Liver (tissue), 9 donors: ENCODE measurements around the gene APOBEC3F. TPM values are rescaled to one million over a fixed set of nuclear protein-coding genes. Genes with fewer than 3 reads are reported as not detected.
"Not testable (repeated sequence)": the region's sequence is repeated elsewhere in the genome, so short reads cannot be mapped to it uniquely, and the experiment has no call there.

Source experiments
- DNase-seq: peaks from one replicate; pipeline ENCODE4 v3.0.0-alpha.2; 2017; ENCODE audit warnings: low spot score
- H3K27ac ChIP-seq, 2 donors: one replicate each; pipeline ENCODE4 v1.7.0; 2013; ENCODE audit warnings: inconsistent platforms in 2 of 2, low read length in 2 of 2, control low read depth in 1 of 2, low read depth in 1 of 2, mild to moderate bottlenecking in 1 of 2
- H3K27me3 ChIP-seq, 4 donors: one replicate each; pipeline versions ENCODE4 v1.6.1 to v1.7.0; 2013; ENCODE audit warnings: low read length in 3 of 4, inconsistent platforms in 1 of 4, mild to moderate bottlenecking in 1 of 4, moderate library complexity in 1 of 4; ENCODE audit not compliant: control insufficient read depth in 4 of 4, insufficient read depth in 4 of 4
- H3K36me3 ChIP-seq, 4 donors: one replicate each; pipeline versions ENCODE4 v1.6.1 to v1.7.0; 2013; ENCODE audit warnings: low read length in 3 of 4, mild to moderate bottlenecking in 3 of 4, low read depth in 1 of 4, moderate library complexity in 1 of 4; ENCODE audit not compliant: control insufficient read depth in 4 of 4, insufficient read depth in 3 of 4
- H3K4me1 ChIP-seq, 4 donors: one replicate each; pipeline versions ENCODE4 v1.6.1 to v1.7.0; 2013; ENCODE audit warnings: low read length in 3 of 4, mild to moderate bottlenecking in 3 of 4, moderate library complexity in 1 of 4; ENCODE audit not compliant: control insufficient read depth in 4 of 4, insufficient read depth in 4 of 4
- H3K4me3 ChIP-seq, 3 donors: one replicate each; pipeline versions ENCODE4 v1.6.1 to v1.7.0; 2013; ENCODE audit warnings: low read length in 3 of 3, control low read depth in 1 of 3, low read depth in 1 of 3, mild to moderate bottlenecking in 1 of 3
- H3K9ac ChIP-seq, 2 donors: one replicate each; pipeline ENCODE4 v1.7.0; 2013; ENCODE audit warnings: low read length in 2 of 2, mild to moderate bottlenecking in 2 of 2, moderate library complexity in 2 of 2, control low read depth in 1 of 2, low read depth in 1 of 2
- H3K9me3 ChIP-seq, 4 donors: one replicate each; pipeline versions ENCODE4 v1.6.1 to v1.7.0; 2013; ENCODE audit warnings: low read length in 3 of 4; ENCODE audit not compliant: control insufficient read depth in 4 of 4
- CTCF ChIP-seq: fragments of 150-350 bp; IDR thresholded peaks from 2 replicates; pipeline ENCODE4 v1.5.1; 2017; ENCODE audit warnings: improper control_type of control experiment, low read depth, low read length; ENCODE audit not compliant: missing input control
- EGR1 ChIP-seq, 2 donors: IDR thresholded peaks; 2 replicates each; pipeline ENCODE4 v1.6.1; 2016 to 2018; ENCODE audit warnings: antibody characterized with exemption in 2 of 2, low read depth in 2 of 2
- FOXA2 ChIP-seq: IDR thresholded peaks from 2 replicates; pipeline ENCODE4 v1.6.1; 2016; ENCODE audit warnings: antibody characterized with exemption
- GABPA ChIP-seq, 2 donors: IDR thresholded peaks in 1 of 2; conservative IDR thresholded peaks in 1 of 2; 2 replicates each; pipeline ENCODE4 v1.6.1; 2016; ENCODE audit warnings: antibody characterized with exemption in 2 of 2, mild to moderate bottlenecking in 1 of 2, moderate library complexity in 1 of 2
- HNF4A ChIP-seq, 2 donors: conservative IDR thresholded peaks; 2 replicates each; pipeline ENCODE4 v1.6.1; 2016; ENCODE audit warnings: antibody characterized with exemption in 2 of 2, mild to moderate bottlenecking in 2 of 2
- HNF4G ChIP-seq: IDR thresholded peaks from 2 replicates; pipeline ENCODE4 v1.6.1; 2016; ENCODE audit warnings: antibody characterized with exemption
- JUND ChIP-seq, 2 donors: IDR thresholded peaks; 2 replicates each; pipeline ENCODE4 v1.6.1; 2016; ENCODE audit warnings: antibody characterized with exemption in 2 of 2
- MAX ChIP-seq: IDR thresholded peaks from 2 replicates; pipeline ENCODE4 v1.6.1; 2016; ENCODE audit warnings: antibody characterized with exemption
- NR2F2 ChIP-seq: IDR thresholded peaks from 2 replicates; pipeline ENCODE4 v1.6.1; 2016; ENCODE audit warnings: antibody characterized with exemption
- RAD21 ChIP-seq, 2 donors: IDR thresholded peaks; 2 replicates each; pipeline ENCODE4 v1.6.1; 2016; ENCODE audit warnings: antibody characterized with exemption in 2 of 2, mild to moderate bottlenecking in 2 of 2
- REST ChIP-seq: IDR thresholded peaks from 2 replicates; pipeline ENCODE4 v1.6.1; 2016; ENCODE audit warnings: antibody characterized with exemption, mild to moderate bottlenecking
- RXRA ChIP-seq, 2 donors: IDR thresholded peaks; 2 replicates each; pipeline ENCODE4 v1.6.1; 2017 to 2018; ENCODE audit warnings: antibody characterized with exemption in 2 of 2, mild to moderate bottlenecking in 1 of 2
- SP1 ChIP-seq: IDR thresholded peaks from 2 replicates; pipeline ENCODE4 v1.6.1; 2018; ENCODE audit warnings: antibody characterized with exemption, mild to moderate bottlenecking
- TAF1 ChIP-seq: conservative IDR thresholded peaks from 2 replicates; pipeline ENCODE4 v1.6.1; 2016; ENCODE audit warnings: antibody characterized with exemption, mild to moderate bottlenecking
- YY1 ChIP-seq: IDR thresholded peaks from 2 replicates; pipeline ENCODE4 v1.6.1; 2016; ENCODE audit warnings: antibody characterized with exemption, mild to moderate bottlenecking
- ZBTB33 ChIP-seq: IDR thresholded peaks from 2 replicates; pipeline ENCODE4 v1.6.1; 2016; ENCODE audit warnings: antibody characterized with exemption
- WGBS: extraction: QIAGEN DNeasy Blood & Tissue Kit; methylation state at CpG from one replicate; pipeline ENCODE4 v1.1.7; 2013; 5-methylcytosine and 5-hydroxymethylcytosine counted together
- polyA plus RNA-seq, 2 donors: library from polyadenylated mRNA; stranded (reverse) in 1 of 2; unstranded in 1 of 2; fragments of 200-250 nt in 1 of 2; fragments of >200 nt in 1 of 2; fragmentation: Nextera tagmentation in 1 of 2; extraction: Ambion mirVana in 1 of 2; gene quantifications; one replicate each; pipeline versions ENCODE4 v1.2.1 to v1.2.3, GENCODE V29; 2013 to 2015
- total RNA-seq, 2 donors: library from RNA; depleted of rRNA; stranded (reverse); fragments of >200 nt; gene quantifications; one replicate each; pipeline ENCODE4 v1.2.3, GENCODE V29; 2014
- donor health status: healthy.
- donor health status: healthy.
- donor health status: healthy.
- donor health status: healthy.
- donor health status: healthy.

The APOBEC3F gene
- total and polyA plus RNA-seq, 4 donors: 1.6 to 4.5 (median 2.0) TPM

- H3K9me3 ChIP-seq, H3K4me3 ChIP-seq, H3K27me3 ChIP-seq, H3K36me3 ChIP-seq, DNase-seq, H3K27ac ChIP-seq, H3K9ac ChIP-seq, H3K4me1 ChIP-seq: not testable (repeated sequence)
- 59% methylated on average over 2 of the region's 2 CpGs for WGBS
Observed at GRCh38 chr22:39037071-39037470, 3.6 kb upstream of the APOBEC3F start.

GRCh38 chr22:39039306-39040126 is 1.1 kb upstream of the APOBEC3F start:
- no peaks in the 10 kb centered on the region for H3K9me3 ChIP-seq
- H3K4me3 ChIP-seq: no peak overlapping the region
- TF ChIP-seq HNF4G: no peak
- TF ChIP-seq HNF4A (conservative IDR thresholded peaks at IDR 0.05): peak in 1 of 2 donors; percentile 4
- TF ChIP-seq ZBTB33: no peak
- peaks cover 0 to 8% (median 6%) of the 10 kb centered on the region in 4 donors for H3K4me1 ChIP-seq
- DNase-seq: no peak
- WGBS: 90% methylated on average over 19 of the region's 19 CpGs
- no peak overlapping the region for H3K9ac ChIP-seq
- H3K27ac ChIP-seq: no peak overlapping the region
- no peaks in the 10 kb centered on the region for H3K36me3 ChIP-seq
- H3K27me3 ChIP-seq: no peaks in the 10 kb centered on the region

- peak overlapping the region in 1 of 3 donors; percentile 86 for H3K4me3 ChIP-seq
- not testable (repeated sequence) for H3K4me1 ChIP-seq, DNase-seq, H3K27ac ChIP-seq, H3K27me3 ChIP-seq, H3K36me3 ChIP-seq, H3K9ac ChIP-seq, H3K9me3 ChIP-seq
- WGBS: 36% methylated on average over 10 of the region's 14 CpGs
Observed at GRCh38 chr22:39040155-39040537, 518 bp upstream of the APOBEC3F start.

GRCh38 chr22:39041908-39042307 is 1.2 kb downstream of the APOBEC3F start:
- Histone ChIP-seq H3K27me3 (no peaks in the 10 kb centered on the region), H3K27ac (no peak overlapping the region), H3K9me3 (no peaks in the 10 kb centered on the region), H3K4me1 (peaks cover 0 to 8% (median 6%) of the 10 kb centered on the region in 4 donors), H3K36me3 (no peaks in the 10 kb centered on the region), H3K4me3 (no peak overlapping the region), H3K9ac (no peak overlapping the region)
- WGBS: 95% methylated on average over 7 of the region's 7 CpGs
- no peak for DNase-seq
- TF ChIP-seq YY1 (no peak), RXRA (IDR thresholded peaks at IDR 0.05) (no peak), GABPA (IDR thresholded peaks at IDR 0.05 in 1 of 2, conservative IDR thresholded peaks at IDR 0.05 in 1 of 2) (no peak), EGR1 (IDR thresholded peaks at IDR 0.05; ENCODE audit: low read depth in 2 of 2) (no peak), RAD21 (IDR thresholded peaks at IDR 0.05) (no peak), NR2F2 (no peak), REST (no peak), HNF4A (conservative IDR thresholded peaks at IDR 0.05) (no peak), TAF1 (no peak), SP1 (no peak), JUND (IDR thresholded peaks at IDR 0.05) (no peak), CTCF (no peak), MAX (no peak), HNF4G (no peak), FOXA2 (no peak)
